ENCODE measurements around the gene BTRC.
A peak's percentile ranks its signal among the peaks of the same experiment; 100 is the strongest.

The BTRC gene

GRCh38 chr10:101536800-101537199, 182.8 kb downstream of the BTRC start:
- DNase-seq: no peak

- no peak for DNase-seq
Observed at GRCh38 chr10:101538446-101538845, 184.5 kb downstream of the BTRC start.

GRCh38 chr10:101545898-101546297, 191.9 kb downstream of the BTRC start:
- DNase-seq: no peak

- no peak for DNase-seq
Observed at GRCh38 chr10:101550965-101551364, 197.0 kb downstream of the BTRC start.

- no peak for DNase-seq
Observed at GRCh38 chr10:101552442-101552841, 198.5 kb downstream of the BTRC start.

GRCh38 chr10:101557541-101557940, 203.6 kb downstream of the BTRC start:
- no peak for DNase-seq

- no peak for DNase-seq
Observed at GRCh38 chr10:101558204-101558603, 204.2 kb downstream of the BTRC start.

GRCh38 chr10:101558671-101559595, 205.0 kb downstream of the BTRC start:
- no peak for DNase-seq

GRCh38 chr10:101559596-101560297, 205.8 kb downstream of the BTRC start:
- no peak for DNase-seq

- no peak for DNase-seq
Observed at GRCh38 chr10:101560298-101561067, 206.5 kb downstream of the BTRC start.

GRCh38 chr10:101561068-101561915, 207.3 kb downstream of the BTRC start:
- DNase-seq: no peak

- no peak for DNase-seq
Observed at GRCh38 chr10:101562231-101562630, 208.3 kb downstream of the BTRC start.

- DNase-seq: no peak
Observed at GRCh38 chr10:101563007-101563406, 209.0 kb downstream of the BTRC start.

GRCh38 chr10:101563497-101564040, 209.6 kb downstream of the BTRC start:
- no peak for DNase-seq

GRCh38 chr10:101564490-101564991, 210.6 kb downstream of the BTRC start:
- DNase-seq: no peak

GRCh38 chr10:101565370-101565900, 211.5 kb downstream of the BTRC start:
- no peak for DNase-seq

- DNase-seq: no peak
Observed at GRCh38 chr10:101565936-101566332, 212.0 kb downstream of the BTRC start.

- peak in 1 of 14 donors; percentile 1 for DNase-seq
Observed at GRCh38 chr10:101566333-101567164, 212.6 kb downstream of the BTRC start.

- DNase-seq: no peak
Observed at GRCh38 chr10:101567165-101568006, 213.4 kb downstream of the BTRC start.
